ENCODE measurements around the gene ORM2. TPM values are rescaled to one million over a fixed set of nuclear protein-coding genes. Genes with fewer than 3 reads are reported as not detected.
A peak's percentile ranks its signal among the peaks of the same experiment; 100 is the strongest.
"Not testable (repeated sequence)": the region's sequence is repeated elsewhere in the genome, so short reads cannot be mapped to it uniquely, and the experiment has no call there.

The ORM2 gene
- total and polyA plus RNA-seq, 2 of the 4 experiments (the other 2 are of a cell fraction): not detected

GRCh38 chr9:114322831-114323531 is 6.7 kb upstream of the ORM2 start, which contains the start of gene ORM1:
ORM1 (plus strand) TSS chr9:114323098; CDS start chr9:114323134, 36 bp downstream.
- H4K20me1 ChIP-seq (ENCODE audit: insufficient read depth, low read length); BruUV-seq (replicated peaks); H3K4me3 ChIP-seq (ENCODE audit: insufficient read depth, low read depth, low read length); H3K9me3 ChIP-seq (ENCODE audit: control insufficient read depth, insufficient read depth, low read length); H3K27ac ChIP-seq (ENCODE audit: insufficient read depth, low read length); dilution Hi-C loops (cut with HindIII; ENCODE audit: low sequenced_read_pairs, unreplicated experiment); H3K79me1 ChIP-seq (ENCODE audit: low read depth in 1 of 2, low read length in 2 of 2); H2BK15ac ChIP-seq (ENCODE audit: low read depth, low read length); H4K5ac ChIP-seq (ENCODE audit: low read depth, low read length); H3K36me3 ChIP-seq (ENCODE audit: control insufficient read depth, insufficient read depth, low read length); H4K8ac ChIP-seq (ENCODE audit: low read depth in 2 of 2, low read length in 2 of 2); in situ Hi-C loops (cut with MboI; ENCODE audit: low sequenced_read_pairs); DNase-seq; H2AK9ac ChIP-seq (replicated peaks; ENCODE audit: low read depth, low read length, poor library complexity); H4K91ac ChIP-seq (ENCODE audit: insufficient read depth, low read depth, low read length); H2AFZ ChIP-seq (replicated peaks; ENCODE audit: low read length, poor library complexity); H3K4me1 ChIP-seq (ENCODE audit: control insufficient read depth, insufficient read depth, low read length); intact Hi-C loops (cut with micrococcal nuclease); H2BK5ac ChIP-seq (ENCODE audit: low read depth, low read length, poor library complexity, severe bottlenecking); H3K23ac ChIP-seq (ENCODE audit: low read depth, low read length); H3K14ac ChIP-seq (replicated peaks; ENCODE audit: low read depth, low read length); H3K9me1 ChIP-seq (ENCODE audit: insufficient read depth, low read length); H3K4ac ChIP-seq (ENCODE audit: low read depth, low read length); H3K56ac ChIP-seq (ENCODE audit: extremely low read depth, insufficient read depth, low read length); H3K9ac ChIP-seq (ENCODE audit: low read depth, low read length); H3K18ac ChIP-seq (ENCODE audit: low read depth, low read length); POLR2A ChIA-PET (ENCODE audit: unreplicated experiment); CTCF ChIA-PET; H3K27me3 ChIP-seq (ENCODE audit: control insufficient read depth, insufficient read depth, low read length): not testable (repeated sequence)
- Histone ChIP-seq H2BK120ac (ENCODE audit: low read depth, low read length) (peak within 1 kb of the TSS; percentile 37; the same call in 1 of the 2 replicates), H2BK20ac (ENCODE audit: low read depth, low read length) (peak within 1 kb of the TSS; percentile 69; the same call in 1 of the 2 replicates), H3K4me2 (ENCODE audit: low read depth, low read length) (0 out of 2 replicates have a peak within 1 kb of the TSS, but pooled peaks have one; percentile 44), H2AK5ac (ENCODE audit: low read depth, low read length) (peak within 1 kb of the TSS; percentile 73)
- WGBS, 2 experiments (ENCODE audit: extremely low coverage in 2 of 2, insufficient read length in 1 of 2): no CpG with 5 or more reads among the region's 15 CpGs
- ATAC-seq (ENCODE audit: low read depth): peak; percentile 5; the same call in 1 of the 2 replicates

DNA sequence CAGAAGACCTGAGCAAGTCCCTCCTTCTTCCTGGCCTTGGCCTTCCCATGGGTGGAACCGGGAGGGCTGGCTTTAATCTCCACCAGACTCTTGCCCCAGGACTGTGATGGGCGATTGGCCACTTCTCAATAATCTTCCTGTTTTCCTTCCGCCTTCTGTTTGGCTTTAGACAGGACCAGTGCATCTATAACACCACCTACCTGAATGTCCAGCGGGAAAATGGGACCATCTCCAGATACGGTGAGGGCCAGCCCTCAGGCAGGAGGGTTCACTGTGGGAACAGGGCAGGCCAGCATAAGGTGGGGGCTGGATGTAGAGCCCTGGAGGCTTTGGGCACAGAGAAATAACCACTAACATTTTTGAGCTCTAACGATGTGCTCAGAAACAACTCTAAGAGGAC is 5.8 kb upstream of the ORM2 start:
- H3K4me2 ChIP-seq (ENCODE audit: low read depth, low read length); H3K36me3 ChIP-seq (ENCODE audit: control insufficient read depth, insufficient read depth, low read length); BruUV-seq (replicated peaks); H3K79me1 ChIP-seq (ENCODE audit: low read depth in 1 of 2, low read length in 2 of 2); H3K27me3 ChIP-seq (ENCODE audit: control insufficient read depth, insufficient read depth, low read length); H2BK20ac ChIP-seq (ENCODE audit: low read depth, low read length); H3K4me3 ChIP-seq (ENCODE audit: insufficient read depth, low read depth, low read length); H4K8ac ChIP-seq (ENCODE audit: low read depth in 2 of 2, low read length in 2 of 2); H3K4ac ChIP-seq (ENCODE audit: low read depth, low read length); H4K5ac ChIP-seq (ENCODE audit: low read depth, low read length); H3K27ac ChIP-seq (ENCODE audit: insufficient read depth, low read length); H2AK9ac ChIP-seq (replicated peaks; ENCODE audit: low read depth, low read length, poor library complexity); POLR2A ChIA-PET (ENCODE audit: unreplicated experiment); H4K91ac ChIP-seq (ENCODE audit: insufficient read depth, low read depth, low read length); H3K23ac ChIP-seq (ENCODE audit: low read depth, low read length); H3K18ac ChIP-seq (ENCODE audit: low read depth, low read length); DNase-seq; H3K9me3 ChIP-seq (ENCODE audit: control insufficient read depth, insufficient read depth, low read length); H3K9ac ChIP-seq (ENCODE audit: low read depth, low read length); in situ Hi-C loops (cut with MboI; ENCODE audit: low sequenced_read_pairs); H2BK15ac ChIP-seq (ENCODE audit: low read depth, low read length); H2BK120ac ChIP-seq (ENCODE audit: low read depth, low read length); H3K56ac ChIP-seq (ENCODE audit: extremely low read depth, insufficient read depth, low read length); ATAC-seq (ENCODE audit: low read depth); H2BK5ac ChIP-seq (ENCODE audit: low read depth, low read length, poor library complexity, severe bottlenecking); H3K9me1 ChIP-seq (ENCODE audit: insufficient read depth, low read length); CTCF ChIA-PET; H3K14ac ChIP-seq (replicated peaks; ENCODE audit: low read depth, low read length); dilution Hi-C loops (cut with HindIII; ENCODE audit: low sequenced_read_pairs, unreplicated experiment); intact Hi-C loops (cut with micrococcal nuclease); H4K20me1 ChIP-seq (ENCODE audit: insufficient read depth, low read length); H3K4me1 ChIP-seq (ENCODE audit: control insufficient read depth, insufficient read depth, low read length); H2AFZ ChIP-seq (replicated peaks; ENCODE audit: low read length, poor library complexity): not testable (repeated sequence)
- 100% methylated on average over 1 of the region's 6 CpGs; no CpG with 5 or more reads in 1 of the 2 experiments for WGBS, 2 experiments (ENCODE audit: extremely low coverage in 2 of 2, insufficient read length in 1 of 2)
- peak overlapping the region; percentile 73; the same call in 1 of the 2 replicates for H2AK5ac ChIP-seq (ENCODE audit: low read depth, low read length)

Measured in IMR-90 (cell line).